Activated CD8-positive, alpha-beta memory T cell treated with anti-CD3 and anti-CD28 coated beads, Interleukin-2, amount 50 U/mL, for 1 hour (primary cell): ENCODE data around the gene MCTP1.

ENCODE experiments used
- DNase-seq: peaks from one replicate; pipeline ENCODE4 v3.0.0-alpha.2; 2020; ENCODE audit errors: extremely low read depth

Gene MCTP1

GRCh38 chr5:95284572-95285408 is at the start of gene MCTP1:
TSS of gene MCTP1 (minus strand) at chr5:95285094.
- DNase-seq, result no peak

- DNase-seq, result no peak
Measured at GRCh38 chr5:95332158-95332557, 47.3 kb upstream of the MCTP1 start.

- DNase-seq, result no peak
Measured at GRCh38 chr5:95331358-95331757, 46.5 kb upstream of the MCTP1 start.

GRCh38 chr5:95327211-95327610 is 42.3 kb upstream of the MCTP1 start:
- DNase-seq, result no peak

- no peak for DNase-seq
Measured at GRCh38 chr5:95317687-95318086, 32.8 kb upstream of the MCTP1 start.

- DNase-seq, result no peak
Measured at GRCh38 chr5:95317085-95317484, 32.2 kb upstream of the MCTP1 start.

GRCh38 chr5:95304711-95305110 is 19.8 kb upstream of the MCTP1 start:
- DNase-seq, result no peak

GRCh38 chr5:95298651-95299050 is 13.8 kb upstream of the MCTP1 start:
- no peak for DNase-seq

- no peak for DNase-seq
Measured at GRCh38 chr5:95296291-95296690, 11.4 kb upstream of the MCTP1 start.

GRCh38 chr5:95285409-95285755 is 488 bp upstream of the MCTP1 start:
- DNase-seq, result no peak

- DNase-seq, result no peak
Measured at GRCh38 chr5:95283761-95284571, 928 bp downstream of the MCTP1 start.

- DNase-seq, result no peak
Measured at GRCh38 chr5:95283022-95283615, 1.8 kb downstream of the MCTP1 start.

GRCh38 chr5:95281226-95281625 is 3.7 kb downstream of the MCTP1 start:
- no peak for DNase-seq

GRCh38 chr5:95280401-95281095 is 4.3 kb downstream of the MCTP1 start:
- DNase-seq, result no peak

GRCh38 chr5:95274011-95274410 is 10.9 kb downstream of the MCTP1 start:
- no peak for DNase-seq

- no peak for DNase-seq
Measured at GRCh38 chr5:95272316-95272929, 12.5 kb downstream of the MCTP1 start.

GRCh38 chr5:95262933-95263660 is 21.8 kb downstream of the MCTP1 start:
- DNase-seq, result no peak

GRCh38 chr5:95261437-95262175 is 23.3 kb downstream of the MCTP1 start:
- no peak for DNase-seq

GRCh38 chr5:95256991-95257390 is 27.9 kb downstream of the MCTP1 start:
- no peak for DNase-seq

- DNase-seq, result no peak
Measured at GRCh38 chr5:95256446-95256845, 28.4 kb downstream of the MCTP1 start.
